GM04503 (cell line): Measurements from ENCODE around the gene UVSSA.
"Not testable (repeated sequence)": the region's sequence is repeated elsewhere in the genome, so short reads cannot be mapped to it uniquely, and the experiment has no call there.

Source experiments
- DNase-seq: peaks from one replicate; pipeline ENCODE4 v3.0.0-alpha.2; 2012; ENCODE audit warnings: low read depth

Gene UVSSA

GRCh38 chr4:1364217-1364616, 17.2 kb downstream of the UVSSA start:
- no peak for DNase-seq

DNA sequence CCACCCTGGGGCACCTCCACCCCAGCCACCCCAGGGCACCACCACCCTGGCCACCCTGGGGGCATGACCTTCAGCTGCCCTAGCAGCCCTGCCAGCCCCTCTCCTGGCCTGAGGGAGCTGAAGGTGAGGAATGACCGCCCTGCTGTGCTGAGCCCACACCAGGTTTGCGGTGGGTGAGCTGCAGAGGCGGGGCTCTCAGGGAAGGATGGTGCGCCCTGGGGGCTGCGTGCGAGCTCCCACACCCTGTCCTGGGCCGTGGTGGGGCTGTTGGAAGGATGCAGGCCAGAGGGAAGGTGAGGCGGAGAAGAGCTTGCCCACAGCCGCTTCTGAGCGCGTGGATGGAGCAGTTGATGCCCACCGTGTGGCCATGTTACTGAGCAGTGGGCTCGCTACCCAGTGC, 17.7 kb downstream of the UVSSA start:
- no peak for DNase-seq

- no peak for DNase-seq
These were observed 18.5 kb downstream of the UVSSA start for GRCh38 chr4:1365271-1366178.

- no peak for DNase-seq
These were observed 19.6 kb downstream of the UVSSA start for GRCh38 chr4:1366371-1367229.

DNA sequence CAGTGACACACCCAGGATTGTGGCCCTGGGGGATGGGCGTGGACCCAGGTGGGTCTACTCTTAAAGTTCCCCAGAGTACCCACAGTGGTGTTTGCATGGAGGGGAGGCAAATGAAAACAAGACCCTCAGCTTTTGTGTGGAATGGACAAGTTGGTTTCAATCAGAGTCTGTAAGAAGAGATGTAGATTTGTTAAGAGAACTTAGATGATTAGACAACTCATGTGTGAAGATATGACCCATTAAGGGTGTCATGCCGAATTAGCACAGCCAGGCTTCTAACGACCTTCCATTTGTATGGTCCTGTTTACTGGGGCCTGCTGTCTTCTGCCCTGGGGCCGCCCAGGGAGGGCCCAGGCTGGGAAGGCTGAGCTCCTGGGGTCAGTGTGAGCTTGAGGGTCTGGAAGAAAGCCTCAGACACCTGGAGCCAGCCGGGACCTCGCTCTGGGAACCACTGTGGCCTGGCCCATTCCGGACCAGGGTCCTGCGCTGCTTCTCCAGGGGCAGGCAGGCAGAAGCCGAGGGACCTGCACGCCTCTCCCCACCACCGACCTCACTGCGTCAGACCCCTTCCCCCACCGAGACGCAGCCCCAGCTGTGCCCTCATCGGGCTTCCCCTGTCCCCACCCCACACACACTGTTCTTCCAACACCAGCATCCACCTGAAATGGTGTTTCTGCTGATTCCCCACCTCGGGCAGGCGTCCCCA, 20.4 kb downstream of the UVSSA start:
- no peak for DNase-seq

GRCh38 chr4:1367936-1368289, 20.9 kb downstream of the UVSSA start:
- DNase-seq: no peak

DNA sequence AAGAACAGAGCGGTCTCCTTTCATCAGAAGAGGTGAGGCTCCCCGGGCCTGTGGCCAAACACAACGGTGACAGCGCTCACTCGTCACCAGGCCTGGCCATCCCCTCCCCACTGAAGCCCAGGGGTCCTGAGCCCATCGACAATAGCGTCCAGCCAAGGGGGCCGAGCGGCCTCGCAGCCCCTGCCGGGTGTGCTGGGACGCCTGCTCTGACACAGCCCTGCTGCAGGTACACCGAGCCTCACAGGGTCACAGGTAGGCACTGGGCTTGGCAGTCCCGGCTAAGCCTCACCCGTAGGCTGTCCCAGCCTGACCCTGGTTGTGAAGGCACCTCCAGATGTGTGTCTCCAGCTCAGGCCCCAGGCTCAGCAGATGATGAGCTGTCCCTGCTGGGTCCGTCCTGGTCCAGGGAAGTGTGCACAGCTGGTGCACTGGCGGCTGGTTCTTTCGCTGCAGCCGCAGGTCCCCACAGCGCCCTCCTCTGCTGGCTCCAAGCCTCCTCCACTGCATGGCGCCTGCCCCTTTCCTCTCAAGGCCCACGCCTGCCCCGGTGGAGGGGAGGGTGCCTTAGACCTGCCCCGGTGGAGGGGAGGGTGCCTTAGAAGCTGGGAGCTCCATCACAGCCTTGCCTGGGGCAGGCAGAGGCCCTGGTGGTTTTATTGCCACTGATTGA, 21.5 kb downstream of the UVSSA start:
- no peak for DNase-seq

DNA sequence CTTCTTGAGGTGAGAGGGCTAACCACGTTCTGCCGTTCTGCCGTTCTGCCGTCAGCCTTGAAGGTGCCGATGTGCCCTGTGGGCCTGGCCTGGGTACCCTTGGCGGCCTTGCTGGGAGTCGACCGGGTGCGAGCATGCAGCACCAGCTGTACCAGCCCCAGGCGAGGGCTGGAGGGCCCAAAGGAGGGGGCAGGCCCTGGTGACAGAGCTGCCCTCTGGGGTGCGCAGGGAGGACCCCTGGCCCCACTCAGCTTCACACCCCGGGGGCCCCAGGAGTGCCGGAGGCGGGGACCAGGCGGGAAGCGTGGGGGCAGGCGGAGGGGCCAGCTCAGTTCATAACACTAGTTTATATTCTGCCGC, 22.1 kb downstream of the UVSSA start:
- DNase-seq: no peak

- no peak for DNase-seq
These were observed 22.6 kb downstream of the UVSSA start for GRCh38 chr4:1369479-1370079.

GRCh38 chr4:1370321-1371124, 23.5 kb downstream of the UVSSA start:
- DNase-seq: no peak

DNA sequence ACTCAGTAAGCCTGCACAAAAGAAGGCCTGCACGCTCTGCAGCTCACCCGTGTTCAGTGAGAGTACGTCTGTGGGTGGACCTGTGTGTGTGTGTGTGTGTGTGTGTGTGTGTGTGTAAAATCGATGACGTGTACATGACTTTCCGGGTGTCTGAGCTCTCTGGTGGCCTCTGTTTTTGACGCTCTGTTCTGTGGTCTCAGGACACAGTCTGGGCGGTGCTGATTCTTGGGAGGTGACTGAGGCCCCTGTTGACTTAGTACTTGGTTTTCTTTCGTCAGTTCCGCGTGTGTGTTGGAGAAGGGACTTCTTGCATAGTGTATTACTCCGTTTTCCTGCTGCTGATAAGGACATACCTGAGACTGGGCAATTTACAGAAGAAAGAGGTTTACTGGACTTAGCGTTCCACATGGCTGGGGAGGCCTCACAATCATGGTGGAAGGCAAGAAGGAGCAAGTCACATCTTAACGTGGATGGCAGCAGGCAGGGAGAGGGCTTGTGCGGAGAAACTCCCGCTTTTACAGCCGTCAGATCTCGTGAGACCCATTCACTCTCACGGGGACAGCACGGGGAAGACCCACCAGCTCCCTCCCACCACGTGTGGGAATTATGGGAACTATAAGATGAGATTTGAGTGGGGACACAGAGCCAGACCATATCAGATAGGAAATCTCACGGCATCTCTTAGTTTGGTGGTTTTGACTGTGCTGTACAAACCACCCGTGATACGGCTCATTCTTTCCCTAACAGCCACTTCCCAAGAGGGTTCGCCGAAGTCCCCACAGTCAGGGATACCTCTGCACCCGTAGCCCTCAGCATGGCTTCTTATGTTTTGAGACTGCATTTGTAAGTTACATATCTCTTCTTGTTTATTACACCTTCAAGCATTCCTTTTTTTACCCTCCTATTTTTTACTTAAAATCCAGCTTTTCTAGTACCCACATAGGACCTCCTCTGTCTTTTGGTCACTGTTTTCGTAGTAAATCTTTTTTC, 24.5 kb downstream of the UVSSA start:
- no peak for DNase-seq

- not testable (repeated sequence) for DNase-seq
These were observed 25.6 kb downstream of the UVSSA start for GRCh38 chr4:1372576-1372975.

DNA sequence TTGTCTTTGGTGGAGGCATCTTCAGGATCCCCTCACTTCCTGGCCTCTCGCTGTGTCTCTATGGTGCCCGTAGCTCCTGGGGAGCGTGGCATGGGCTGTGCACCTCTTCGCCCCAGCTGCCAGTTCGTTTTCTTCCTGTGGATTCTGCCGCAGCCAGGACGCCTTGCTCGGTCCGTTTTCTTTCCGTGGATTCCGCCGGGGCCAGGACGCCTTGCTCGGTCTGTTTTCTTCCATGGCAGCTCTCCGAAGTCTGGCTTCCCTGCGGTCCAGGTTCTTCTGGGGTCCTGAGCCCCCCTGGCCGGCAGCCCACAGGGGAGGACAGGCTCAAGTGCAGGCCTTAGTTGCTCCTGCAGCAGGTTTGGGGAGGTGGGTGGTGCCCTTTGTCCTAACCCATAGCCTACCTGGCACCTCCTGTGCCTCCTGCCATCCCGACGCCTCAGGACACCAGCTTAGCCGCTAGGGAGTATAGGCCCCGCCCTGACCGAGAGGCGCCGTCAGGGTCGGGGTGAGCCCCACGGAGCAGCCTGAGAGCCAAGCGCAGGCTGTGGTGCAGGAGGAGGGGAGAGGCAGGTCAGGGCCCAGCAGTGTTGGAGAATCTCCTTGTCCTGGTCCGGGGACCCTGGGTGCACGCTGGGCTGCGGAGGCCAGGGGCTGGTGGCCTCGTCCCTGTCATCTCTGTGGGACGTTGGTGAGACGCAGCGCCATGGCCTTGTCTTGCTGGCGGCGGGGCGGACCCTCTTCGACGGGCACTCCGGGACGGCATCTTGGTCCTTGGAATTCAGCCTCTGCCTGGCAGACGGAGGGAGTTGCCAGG, 27.1 kb downstream of the UVSSA start:
- no peak for DNase-seq

DNA sequence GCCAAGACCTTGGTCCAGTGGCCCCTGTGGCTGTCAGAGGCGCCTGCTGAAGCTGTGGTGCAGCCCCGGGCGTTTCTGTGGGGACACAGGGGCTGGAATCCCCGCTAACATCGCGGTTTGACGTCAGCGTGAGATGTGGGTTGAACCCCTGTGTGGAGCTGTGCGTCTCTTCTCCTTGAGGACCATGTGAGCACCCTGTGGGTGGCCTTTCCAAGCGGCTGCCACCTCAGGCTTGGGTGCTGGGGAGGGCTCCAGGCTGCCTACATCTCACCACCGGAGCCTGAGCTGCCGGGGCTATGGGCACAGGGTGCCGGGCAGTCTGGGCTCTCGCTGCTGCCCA, 27.7 kb downstream of the UVSSA start:
- DNase-seq: no peak

GRCh38 chr4:1375051-1375721, 28.2 kb downstream of the UVSSA start:
- DNase-seq: no peak

DNA sequence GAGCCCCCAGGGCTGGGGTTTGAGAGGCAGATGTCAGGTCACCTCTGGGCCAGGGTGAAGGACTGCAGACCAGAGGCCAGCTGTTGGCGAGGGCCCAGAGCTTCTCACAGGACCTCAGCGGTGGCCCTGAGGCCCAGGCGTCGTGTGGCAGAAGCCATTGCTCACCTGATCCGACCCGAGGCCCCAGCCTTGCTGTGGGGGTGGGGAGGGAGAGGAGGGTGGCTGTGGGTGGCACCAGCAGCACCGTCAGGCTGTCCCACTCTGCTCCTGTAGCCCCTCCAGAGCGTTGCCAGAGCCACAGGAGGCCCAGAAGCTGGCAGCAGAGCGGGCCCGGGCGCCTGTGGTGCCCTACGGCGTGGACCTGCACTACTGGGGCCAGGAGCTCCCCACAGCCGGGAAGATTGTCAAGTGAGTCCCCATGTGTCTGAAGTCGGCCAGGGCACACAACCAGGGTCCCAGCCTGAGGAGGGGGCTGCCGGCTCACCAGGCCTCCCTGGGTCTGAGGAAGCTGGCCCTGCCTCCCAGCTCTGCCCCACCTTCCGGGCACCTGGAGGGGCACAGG, 28.8 kb downstream of the UVSSA start:
- no peak for DNase-seq

DNA sequence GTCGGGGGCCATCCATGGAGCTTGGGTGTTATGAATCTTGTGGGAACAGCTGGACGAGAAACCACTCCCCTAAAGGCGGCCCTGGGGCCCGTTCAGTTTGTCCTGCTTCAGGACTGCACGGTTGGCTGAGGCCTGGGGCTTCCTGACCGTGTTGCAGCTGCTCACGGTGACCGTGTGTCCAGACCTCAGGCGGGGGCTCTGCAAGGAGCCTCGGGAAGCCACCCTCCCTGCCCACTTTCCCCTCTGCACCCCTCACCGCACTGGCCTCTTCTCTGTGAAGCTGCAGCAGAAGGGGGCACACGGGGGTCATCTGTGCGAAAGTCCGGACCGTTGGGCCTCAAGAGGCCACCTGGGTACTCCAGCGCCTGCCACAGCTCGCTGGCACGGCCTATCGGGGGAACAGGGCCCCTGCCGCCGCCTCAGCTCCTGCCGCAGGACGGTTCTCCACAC, 29.4 kb downstream of the UVSSA start:
- no peak for DNase-seq
